Activated CD4-positive, alpha-beta T cell treated with anti-CD3 and anti-CD28 coated beads, Interleukin-2, amount 10 ng/mL, durations not matched to agents 7 days and 5 days (primary cell): Measurements from ENCODE around the gene RSAD2. TPM values are rescaled to one million over a fixed set of nuclear protein-coding genes. Genes with fewer than 3 reads are reported as not detected.

ENCODE experiments used
- CTCF ChIA-PET: fragments of 350-600 bp; sonication (Branson Sonifier 250); formaldehyde crosslinking; loops from one replicate; lab custom pipeline; 2021; ENCODE audit warnings: antibody characterized with exemption; lab: Charles Lee
- POLR2A ChIA-PET: fragments of 350-600 bp; sonication (Branson Sonifier 250); formaldehyde crosslinking; loops from one replicate; lab custom pipeline; 2021; ENCODE audit warnings: antibody characterized with exemption; lab: Charles Lee
- DNase-seq: peaks from one replicate; pipeline ENCODE4 v3.0.0-alpha.2; 2020
- H3K27ac Mint-ChIP-seq: one replicate; pipeline ENCODE4 v1.8.0; 2021; ENCODE audit warnings: mild to moderate bottlenecking, moderate library complexity, mixed read lengths
- H3K27me3 Mint-ChIP-seq: one replicate; pipeline ENCODE4 v1.8.0; 2021; ENCODE audit warnings: mixed read lengths
- H3K36me3 Mint-ChIP-seq: one replicate; pipeline ENCODE4 v1.8.0; 2021; ENCODE audit warnings: low read depth, mixed read lengths
- H3K4me1 Mint-ChIP-seq: one replicate; pipeline ENCODE4 v1.8.0; 2021; ENCODE audit warnings: mixed read lengths
- H3K4me3 Mint-ChIP-seq: one replicate; pipeline ENCODE4 v1.8.0; 2021; ENCODE audit warnings: mild to moderate bottlenecking, moderate library complexity, mixed read lengths
- H3K9me3 Mint-ChIP-seq: one replicate; pipeline ENCODE4 v1.8.0; 2021; ENCODE audit warnings: mixed read lengths
- total RNA-seq, 2 experiments: library from RNA; stranded (reverse); gene quantifications; one replicate each; pipeline ENCODE4 v1.2.3, GENCODE V29; 2021

Gene RSAD2
- total RNA-seq, 2 experiments from 2014 or later = 100 to 101 TPM

DNA sequence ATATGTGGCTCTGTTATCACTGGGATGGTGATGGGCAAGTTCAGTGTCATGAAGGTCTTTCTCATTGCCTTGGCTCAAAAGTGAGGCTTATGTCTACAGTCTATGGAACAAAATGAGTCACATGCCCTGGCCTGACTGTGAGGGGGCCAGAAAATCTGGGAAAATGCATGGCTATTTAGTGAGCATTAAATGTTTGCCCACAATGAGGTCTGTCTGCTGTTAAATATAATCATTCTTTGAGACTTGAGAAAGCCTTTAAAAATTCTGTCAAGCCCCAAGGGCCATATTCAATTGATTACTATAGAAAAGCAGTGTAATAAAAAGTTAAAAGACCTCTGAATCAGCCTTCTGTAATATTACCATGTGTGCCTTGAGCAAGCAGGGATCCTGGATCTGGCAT lies 34.1 kb downstream of the RSAD2 start:
- peak overlapping the region; percentile 97 for H3K27ac Mint-ChIP-seq
- peak overlapping the region; percentile 69 for H3K4me3 Mint-ChIP-seq
- ChIA-PET POLR2A (interaction anchor here (0.7 to 1.5 kb wide), 2 partner anchors 34 to 51 kb away, joined by 3 to 4 read pairs; partner anchors contain the start of gene RSAD2), CTCF (interaction anchor here (0.9 to 2.4 kb wide), 4 partner anchors 9 to 123 kb away, joined by 3 to 14 read pairs (median 6); partner anchors contain the start of gene RSAD2)
- no peaks in the 10 kb centered on the region for H3K27me3 Mint-ChIP-seq
- H3K4me1 Mint-ChIP-seq = peaks cover 98% of the 10 kb centered on the region
- no peak for DNase-seq
- H3K9me3 Mint-ChIP-seq = peaks cover 48% of the 10 kb centered on the region
- H3K36me3 Mint-ChIP-seq = peaks cover 88% of the 10 kb centered on the region

- CTCF ChIA-PET = interaction anchor here (1.7 kb wide), 2 partner anchors 9 to 26 kb away, joined by 3 to 6 read pairs; no protein-coding TSS in a partner anchor
- H3K27ac Mint-ChIP-seq = peak overlapping the region; percentile 97
- peak overlapping the region; percentile 69 for H3K4me3 Mint-ChIP-seq
- peak; percentile 72 for DNase-seq
- POLR2A ChIA-PET = interaction anchor here (0.7 to 1.0 kb wide), 2 partner anchors 16 to 36 kb away, joined by 4 to 5 read pairs; partner anchors contain the start of gene RSAD2
- peaks cover 83% of the 10 kb centered on the region for H3K4me1 Mint-ChIP-seq
- H3K9me3 Mint-ChIP-seq = peaks cover 29% of the 10 kb centered on the region
- H3K36me3 Mint-ChIP-seq = peaks cover 70% of the 10 kb centered on the region
- H3K27me3 Mint-ChIP-seq = no peaks in the 10 kb centered on the region
Observed at GRCh38 chr2:6913415-6914157, 36.0 kb downstream of the RSAD2 start.

GRCh38 chr2:6914828-6915227 lies 37.3 kb downstream of the RSAD2 start:
- CTCF ChIA-PET = interaction anchor here (0.6 to 2.9 kb wide), 6 partner anchors 8 to 1124 kb away, joined by 3 to 20 read pairs (median 4); no protein-coding TSS in a partner anchor
- Mint-ChIP-seq H3K27me3 (no peaks in the 10 kb centered on the region), H3K9me3 (peaks cover 27% of the 10 kb centered on the region), H3K4me1 (peaks cover 83% of the 10 kb centered on the region), H3K4me3 (peak overlapping the region; percentile 36), H3K36me3 (peaks cover 69% of the 10 kb centered on the region), H3K27ac (peak overlapping the region; percentile 88)
- POLR2A ChIA-PET = interaction anchor here (0.6 kb wide), 1 partner anchor 12 kb away, joined by 9 read pairs; no protein-coding TSS in a partner anchor
- DNase-seq = no peak

DNA sequence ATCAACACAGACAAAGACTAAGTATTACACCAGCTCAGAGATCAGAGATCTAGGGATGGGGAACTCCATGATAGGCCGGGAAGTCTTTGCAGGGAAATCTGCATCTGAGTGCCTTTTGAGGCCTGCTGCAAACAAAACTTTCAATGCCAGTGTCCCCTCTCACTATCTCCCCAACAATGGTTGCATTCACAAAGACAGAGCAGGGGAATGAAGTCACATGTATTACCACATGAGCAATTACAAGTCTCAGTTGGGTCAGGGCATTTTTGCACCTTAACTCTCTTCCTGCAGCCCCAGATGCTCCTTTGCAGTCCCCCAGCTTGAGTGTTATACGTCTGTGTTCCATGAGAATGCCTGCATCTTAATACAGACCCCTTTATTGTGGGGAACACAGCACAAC lies 37.8 kb downstream of the RSAD2 start:
- CTCF ChIA-PET = interaction anchor here (0.6 to 2.9 kb wide), 8 partner anchors 9 to 1123 kb away, joined by 3 to 20 read pairs (median 4); no protein-coding TSS in a partner anchor
- H3K36me3 Mint-ChIP-seq = peaks cover 71% of the 10 kb centered on the region
- H3K27ac Mint-ChIP-seq = peak overlapping the region; percentile 88
- no peak overlapping the region for H3K4me3 Mint-ChIP-seq
- DNase-seq = no peak
- H3K27me3 Mint-ChIP-seq = no peaks in the 10 kb centered on the region
- POLR2A ChIA-PET = no interaction called here
- peaks cover 23% of the 10 kb centered on the region for H3K9me3 Mint-ChIP-seq
- H3K4me1 Mint-ChIP-seq = peaks cover 84% of the 10 kb centered on the region

DNA sequence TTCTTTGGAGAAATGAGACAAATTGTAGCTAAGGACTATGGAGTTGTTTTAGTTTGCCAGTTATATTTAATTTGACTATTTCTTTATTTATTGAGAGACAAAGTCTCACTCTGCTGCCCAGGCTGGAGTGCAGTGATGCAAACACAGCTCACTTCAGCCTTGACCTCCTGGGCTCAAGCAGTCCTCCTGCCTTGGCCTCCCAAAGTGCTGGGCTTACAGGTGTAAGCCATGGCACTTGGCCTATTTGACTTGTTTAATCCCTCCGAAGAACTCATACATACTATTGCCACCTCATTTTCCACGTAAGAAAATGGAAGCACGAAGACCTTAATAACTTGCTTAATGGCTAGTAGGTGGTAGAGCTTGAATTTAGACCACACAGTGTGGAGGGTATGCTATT lies 38.6 kb downstream of the RSAD2 start:
- POLR2A ChIA-PET = interaction anchor here (0.7 kb wide), 1 partner anchor 50 kb away, joined by 3 read pairs; no protein-coding TSS in a partner anchor
- peak overlapping the region; percentile 76 for H3K27ac Mint-ChIP-seq

GRCh38 chr2:6916736-6917070 lies 39.1 kb downstream of the RSAD2 start:
- no peak for DNase-seq
- Mint-ChIP-seq H3K9me3 (peaks cover 16% of the 10 kb centered on the region), H3K27me3 (no peaks in the 10 kb centered on the region), H3K4me1 (peaks cover 84% of the 10 kb centered on the region), H3K4me3 (peak overlapping the region; percentile 73), H3K27ac (peak overlapping the region; percentile 76), H3K36me3 (peaks cover 67% of the 10 kb centered on the region)
- ChIA-PET POLR2A (interaction anchor here (0.7 kb wide), 1 partner anchor 50 kb away, joined by 3 read pairs; no protein-coding TSS in a partner anchor), CTCF (interaction anchor here (0.6 to 2.9 kb wide), 15 partner anchors 10 to 1921 kb away, joined by 3 to 20 read pairs (median 3); no protein-coding TSS in a partner anchor)

More for the DNA sequence above, 38.6 kb downstream of the RSAD2 start:
- Mint-ChIP-seq H3K4me1 (peaks cover 84% of the 10 kb centered on the region), H3K9me3 (peaks cover 21% of the 10 kb centered on the region), H3K4me3 (peak overlapping the region; percentile 73), H3K36me3 (peaks cover 69% of the 10 kb centered on the region), H3K27me3 (no peaks in the 10 kb centered on the region)
- DNase-seq = no peak
- CTCF ChIA-PET = interaction anchor here (0.6 to 2.9 kb wide), 15 partner anchors 10 to 1922 kb away, joined by 3 to 20 read pairs (median 3); no protein-coding TSS in a partner anchor

- peak; percentile 66 for DNase-seq
- ChIA-PET POLR2A (interaction anchor here (0.7 kb wide), 1 partner anchor 51 kb away, joined by 3 read pairs; no protein-coding TSS in a partner anchor), CTCF (interaction anchor here (0.6 to 2.9 kb wide), 13 partner anchors 11 to 1898 kb away, joined by 3 to 20 read pairs (median 3); no protein-coding TSS in a partner anchor)
- H3K36me3 Mint-ChIP-seq = peaks cover 63% of the 10 kb centered on the region
- peaks cover 84% of the 10 kb centered on the region for H3K4me1 Mint-ChIP-seq
- peaks cover 14% of the 10 kb centered on the region for H3K9me3 Mint-ChIP-seq
- peak within 1 kb of the TSS; percentile 87 for H3K27ac Mint-ChIP-seq
- H3K4me3 Mint-ChIP-seq = peak within 1 kb of the TSS; percentile 86
- no peaks in the 10 kb centered on the region for H3K27me3 Mint-ChIP-seq
Observed at GRCh38 chr2:6917071-6917760, 39.6 kb downstream of the RSAD2 start, which contains the start of gene RNF144A. RNF144A (plus strand) TSS chr2:6917412; CDS start chr2:6996927, 79,515 bp downstream.

DNA sequence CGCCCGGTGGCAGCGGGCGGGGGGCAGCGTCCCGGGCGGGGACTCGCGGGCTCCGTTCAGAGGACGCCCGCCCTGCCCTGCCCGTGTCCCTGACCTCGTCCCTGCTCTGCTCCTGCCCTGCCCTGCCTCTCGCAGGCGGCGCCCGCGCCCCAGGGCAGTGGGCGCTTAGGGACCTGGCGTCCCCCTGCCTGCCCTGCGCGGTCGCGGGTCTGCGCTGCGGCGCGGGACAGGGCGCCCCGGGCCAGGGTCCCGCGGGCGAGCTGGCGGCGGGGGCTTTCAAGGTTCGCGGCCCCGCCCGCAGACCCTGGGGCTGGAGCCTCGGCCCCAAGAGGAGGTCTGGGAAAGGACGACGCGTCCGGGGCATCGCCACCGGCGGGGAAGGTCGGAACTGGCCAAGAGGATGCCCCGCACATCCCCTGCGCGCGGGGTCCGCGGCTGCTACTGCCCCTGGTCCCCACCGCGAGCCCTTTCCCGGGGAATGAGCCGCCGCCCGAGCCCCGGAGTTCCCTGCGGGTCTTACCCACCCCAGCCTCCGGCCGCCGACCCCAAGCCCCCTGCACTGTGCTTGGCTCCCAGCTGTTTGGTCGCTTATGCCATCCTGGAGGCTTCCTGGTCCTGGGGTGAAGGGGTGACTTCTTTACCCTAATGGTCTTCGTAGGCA lies 40.3 kb downstream of the RSAD2 start:
- POLR2A ChIA-PET = no interaction called here
- H3K9me3 Mint-ChIP-seq = peaks cover 10% of the 10 kb centered on the region
- no peak for DNase-seq
- H3K36me3 Mint-ChIP-seq = peaks cover 58% of the 10 kb centered on the region
- peak overlapping the region; percentile 86 for H3K4me3 Mint-ChIP-seq
- CTCF ChIA-PET = interaction anchor here (0.9 to 1.5 kb wide), 3 partner anchors 9 to 46 kb away, joined by 4 read pairs; no protein-coding TSS in a partner anchor
- no peaks in the 10 kb centered on the region for H3K27me3 Mint-ChIP-seq
- peaks cover 84% of the 10 kb centered on the region for H3K4me1 Mint-ChIP-seq
- peak overlapping the region; percentile 87 for H3K27ac Mint-ChIP-seq

GRCh38 chr2:6919901-6920742 lies 42.5 kb downstream of the RSAD2 start:
- POLR2A ChIA-PET = interaction anchor here (0.6 kb wide), 1 partner anchor 26 kb away, joined by 6 read pairs; no protein-coding TSS in a partner anchor
- no peak overlapping the region for H3K27ac Mint-ChIP-seq
- peak overlapping the region; percentile 86 for H3K4me3 Mint-ChIP-seq
- no peak for DNase-seq
- CTCF ChIA-PET = interaction anchor here (0.6 to 3.5 kb wide), 4 partner anchors 9 to 28 kb away, joined by 3 to 14 read pairs (median 7); no protein-coding TSS in a partner anchor
- no peaks in the 10 kb centered on the region for H3K27me3 Mint-ChIP-seq
- H3K4me1 Mint-ChIP-seq = peaks cover 85% of the 10 kb centered on the region
- peaks cover 63% of the 10 kb centered on the region for H3K36me3 Mint-ChIP-seq
- H3K9me3 Mint-ChIP-seq = peaks cover 6% of the 10 kb centered on the region

DNA sequence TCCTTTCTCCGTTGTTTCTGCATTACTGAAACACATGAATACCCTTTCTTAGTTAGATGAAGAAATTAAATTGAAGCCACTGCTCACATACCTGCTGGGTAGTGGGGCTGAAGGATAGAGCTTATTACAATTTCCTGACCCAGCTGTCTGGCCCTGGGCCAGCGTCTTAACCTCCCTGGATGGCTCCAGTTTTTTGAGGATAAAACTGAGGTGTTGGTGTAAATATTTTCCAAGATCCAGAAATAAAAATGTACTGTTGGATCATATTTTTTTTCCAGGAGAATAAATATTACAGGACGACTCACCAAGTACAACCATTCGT lies 43.1 kb downstream of the RSAD2 start:
- peaks cover 63% of the 10 kb centered on the region for H3K36me3 Mint-ChIP-seq
- H3K4me3 Mint-ChIP-seq = peak overlapping the region; percentile 86

More for the DNA sequence above, 43.1 kb downstream of the RSAD2 start:
- Mint-ChIP-seq H3K27ac (no peak overlapping the region), H3K9me3 (peaks cover 6% of the 10 kb centered on the region), H3K4me1 (peaks cover 85% of the 10 kb centered on the region), H3K27me3 (no peaks in the 10 kb centered on the region)
- POLR2A ChIA-PET = interaction anchor here (0.6 to 0.8 kb wide), 2 partner anchors 26 to 287 kb away, joined by 3 to 6 read pairs; no protein-coding TSS in a partner anchor
- CTCF ChIA-PET = interaction anchor here (0.6 to 3.5 kb wide), 4 partner anchors 9 to 27 kb away, joined by 3 to 14 read pairs (median 7); no protein-coding TSS in a partner anchor
- DNase-seq = no peak
